Vein endothelial cell (primary cell): ENCODE measurements around the gene MISP3. TPM values are rescaled to one million over a fixed set of nuclear protein-coding genes. Genes with fewer than 3 reads are reported as not detected.

Experiments used
- total RNA-seq: library from RNA; depleted of rRNA; stranded (reverse); fragments of >200 nt; gene quantifications from 2 replicates; pipeline ENCODE4 v1.2.3, GENCODE V29; 2012

The MISP3 gene
- total RNA-seq = 0.10 and 0.33 TPM in 2 replicates

DNA sequence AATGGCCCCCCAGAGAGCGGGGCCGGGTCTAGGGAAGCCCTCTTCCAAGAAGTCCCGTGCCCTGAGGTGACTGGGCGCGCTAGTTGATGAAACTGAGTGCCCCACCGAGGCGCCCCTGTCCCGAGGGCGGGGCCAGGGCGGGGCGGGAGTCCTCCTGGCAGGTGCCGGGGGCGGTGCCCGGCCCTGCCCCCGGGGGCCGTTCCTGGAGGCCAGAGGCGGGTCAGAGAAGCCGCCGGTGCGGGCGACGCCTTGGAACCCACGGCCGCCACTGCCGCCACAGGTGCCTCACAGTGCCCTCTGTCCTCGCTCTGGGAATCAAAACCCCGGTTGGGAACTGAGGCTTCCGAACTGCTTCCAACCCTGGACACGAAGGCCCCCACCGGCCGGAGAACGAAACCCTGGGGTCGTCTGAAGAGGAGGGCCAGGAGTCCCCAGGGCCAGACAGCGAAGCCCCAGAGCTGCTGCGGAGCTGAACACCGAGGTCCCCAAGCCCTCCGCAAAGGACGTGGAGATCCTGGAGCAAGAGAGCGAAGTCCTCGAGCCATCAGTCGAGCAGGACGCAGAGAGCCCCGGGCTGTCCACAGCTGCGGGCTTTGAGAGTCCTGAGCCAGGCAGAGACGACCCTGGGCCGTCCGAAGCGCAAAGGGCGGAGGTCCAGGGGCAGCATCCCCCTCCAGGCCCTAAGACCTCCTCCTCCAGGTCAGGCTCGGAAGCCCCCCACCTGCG is at the start of gene MISP3:
Gene MISP3, plus strand, starts transcription at position 252 of the 726 bp plus-strand sequence. CDS start 524 bp downstream, outside the sequence.

GRCh38 chr19:14027856-14028450 is 44.6 kb upstream of the MISP3 start, which contains the start of gene RLN3:
TSS of gene RLN3 (plus strand) at chr19:14028148. CDS start at chr19:14028205, 57 bp downstream.

DNA sequence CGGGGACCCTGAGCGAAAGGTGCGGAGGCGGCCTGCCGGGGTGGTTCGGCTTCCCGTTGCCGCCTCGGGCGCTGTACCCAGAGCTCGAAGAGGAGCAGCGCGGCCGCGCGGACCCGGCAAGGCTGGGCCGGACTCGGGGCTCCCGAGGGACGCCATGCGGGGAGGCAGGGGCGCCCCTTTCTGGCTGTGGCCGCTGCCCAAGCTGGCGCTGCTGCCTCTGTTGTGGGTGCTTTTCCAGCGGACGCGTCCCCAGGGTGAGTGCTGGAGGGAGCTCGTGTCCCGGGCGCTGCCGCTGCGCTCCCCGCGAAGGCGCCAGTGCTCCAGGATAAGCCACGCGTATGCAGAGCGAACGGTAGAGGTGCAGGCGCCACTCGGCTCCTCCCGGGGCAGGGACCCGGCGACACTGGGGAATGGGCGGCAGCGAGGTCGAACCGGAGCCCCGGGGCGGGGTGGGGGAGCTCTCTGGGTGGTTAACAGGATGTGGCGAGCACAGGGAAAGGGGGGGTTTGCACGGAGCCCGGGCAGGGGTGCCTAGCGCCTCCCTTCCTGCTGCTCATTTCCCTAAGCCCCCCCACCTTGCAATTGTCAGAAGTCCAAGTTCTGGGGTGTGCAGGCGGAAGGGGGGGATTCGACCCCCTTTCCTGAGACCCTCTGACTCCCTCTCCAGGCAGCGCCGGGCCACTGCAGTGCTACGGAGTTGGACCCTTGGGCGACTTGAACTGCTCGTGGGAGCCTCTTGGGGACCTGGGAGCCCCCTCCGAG is 40.7 kb upstream of the MISP3 start, which contains the start of gene IL27RA:
Gene IL27RA, plus strand, starts transcription at position 44 of the 762 bp plus-strand sequence. Its CDS starts 111 bp downstream, at position 155.

DNA sequence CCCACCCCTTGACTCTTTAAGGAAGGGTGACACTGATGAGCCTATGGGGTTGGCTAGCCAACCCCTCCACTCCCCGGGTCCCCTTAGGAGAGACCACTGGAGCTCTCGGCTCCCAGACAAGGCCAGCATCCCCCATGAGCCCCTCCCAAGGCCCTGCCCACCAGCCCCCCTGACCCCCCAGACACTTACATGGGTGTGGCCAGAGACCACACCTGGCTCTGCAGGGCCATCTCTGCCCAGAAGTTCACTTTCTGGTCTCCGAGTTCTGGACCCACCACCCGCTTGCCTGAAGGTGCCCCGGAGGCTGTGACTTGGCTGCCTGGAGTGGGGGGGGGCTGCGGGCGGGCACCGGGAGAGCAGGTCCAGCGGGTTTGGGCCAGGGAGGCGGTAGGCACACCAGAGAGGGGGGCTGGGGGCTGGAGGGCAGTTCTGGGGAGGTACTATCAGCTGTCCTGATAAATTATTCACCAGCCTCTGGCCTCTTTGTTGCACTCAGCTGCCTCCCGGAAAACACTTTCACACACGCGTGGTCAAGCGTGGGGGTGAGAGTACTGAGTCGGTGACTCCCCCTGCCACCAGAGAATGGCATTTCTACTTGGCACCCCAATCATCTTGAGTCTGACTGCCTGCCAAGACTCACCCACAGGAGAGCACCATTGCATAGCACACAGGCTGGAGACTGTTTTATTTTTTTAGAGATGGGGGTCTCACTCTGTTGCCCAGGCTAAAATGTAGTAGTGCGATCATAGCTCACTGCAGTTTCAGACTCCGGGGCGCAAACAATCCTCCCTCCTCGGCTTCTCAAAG is 10.6 kb upstream of the MISP3 start, which contains the start of gene PALM3:
Gene PALM3, minus strand, starts transcription at position 326 of the 807 bp plus-strand sequence. Its CDS starts 96 bp downstream, at position 230.

DNA sequence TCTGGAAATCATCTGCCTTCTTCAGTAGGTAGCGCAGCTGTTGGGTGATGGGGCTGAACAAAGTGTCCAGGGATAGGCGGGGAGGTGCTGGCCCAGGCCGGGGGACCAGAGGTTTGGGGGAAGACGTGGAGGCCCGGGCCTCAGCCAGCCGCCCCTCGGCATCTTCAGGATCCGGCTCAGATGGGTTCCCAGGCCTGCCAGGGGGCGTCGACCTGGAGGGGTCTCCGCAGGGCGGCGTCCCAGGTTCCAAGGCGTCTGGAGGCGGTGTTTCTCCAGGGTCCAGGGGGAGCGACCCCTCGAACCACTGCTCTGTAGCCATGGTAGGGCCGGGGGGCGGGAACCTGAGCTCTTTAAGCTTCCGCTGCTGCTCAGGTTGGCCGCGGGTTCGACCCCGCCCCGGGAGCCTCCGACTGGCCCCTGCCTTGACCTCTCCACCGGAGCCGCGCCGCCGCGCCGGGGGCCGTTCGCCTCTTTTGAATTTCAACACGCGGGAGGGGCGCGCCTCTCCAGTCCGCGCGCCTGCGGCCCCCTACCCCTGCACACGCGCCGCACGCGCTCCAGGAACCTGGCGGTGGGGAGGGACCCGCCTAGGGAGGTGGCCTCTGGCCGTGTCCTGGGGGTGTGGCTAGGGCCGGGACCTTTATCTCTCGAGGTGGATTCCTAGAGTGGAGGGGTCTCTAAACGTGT is 12.9 kb downstream of the MISP3 start, which contains the start of gene C19orf67:
Gene C19orf67, minus strand, starts transcription at position 475 of the 687 bp plus-strand sequence. Its CDS starts 156 bp downstream, at position 319.

GRCh38 chr19:14090509-14091080 is 18.0 kb downstream of the MISP3 start, which contains the start of gene SAMD1:
TSS of gene SAMD1 (minus strand) at chr19:14090751.

GRCh38 chr19:14117668-14118164 is 45.1 kb downstream of the MISP3 start, which contains the start of gene PRKACA:
TSS of gene PRKACA (minus strand) at chr19:14117762. CDS start at chr19:14117547, 215 bp downstream.

Other genes with a start within 250 kb of the MISP3 start
- 0.33 and 0.76 TPM in 2 replicates for gene NANOS3, start 195.7 kb upstream of the MISP3 start, total RNA-seq
- 0.65 and 0.76 TPM in 2 replicates for gene BRME1, start 166.7 kb upstream of the MISP3 start, total RNA-seq
- 13.5 and 21.2 TPM in 2 replicates for gene CC2D1A, start 166.6 kb upstream of the MISP3 start, total RNA-seq
- gene PODNL1, start 134.4 kb upstream of the MISP3 start, total RNA-seq = under 0.01 and 0.19 TPM in 2 replicates
- 16.0 and 19.7 TPM in 2 replicates for gene DCAF15, start 120.3 kb upstream of the MISP3 start, total RNA-seq
- gene RFX1, start 66.5 kb upstream of the MISP3 start, total RNA-seq = 3.1 and 3.6 TPM in 2 replicates
- gene RLN3, start 44.6 kb upstream of the MISP3 start, total RNA-seq = not detected in 2 replicates
- gene IL27RA, start 41.0 kb upstream of the MISP3 start, total RNA-seq = 4.1 and 6.5 TPM in 2 replicates
- gene PALM3, start 10.7 kb upstream of the MISP3 start, total RNA-seq = not detected in 2 replicates
- not detected in 2 replicates for gene C19orf67, start 13.0 kb downstream of the MISP3 start, total RNA-seq
- gene SAMD1, start 18.0 kb downstream of the MISP3 start, total RNA-seq = 26.3 and 37.6 TPM in 2 replicates
- gene PRKACA, start 45.0 kb downstream of the MISP3 start, total RNA-seq = 59.2 and 62.7 TPM in 2 replicates
- 11.4 and 20.4 TPM in 2 replicates for gene ASF1B, start 63.8 kb downstream of the MISP3 start, total RNA-seq
- 6.9 and 8.5 TPM in 2 replicates for gene ADGRL1, start 133.4 kb downstream of the MISP3 start, total RNA-seq